Measurements from ENCODE around the gene DENND4B.
"Not testable (repeated sequence)": the region's sequence is repeated elsewhere in the genome, so short reads cannot be mapped to it uniquely, and the experiment has no call there.

DENND4B gene

GRCh38 chr1:153922972-153923925 is 23.3 kb downstream of the DENND4B start, which contains the start of gene GATAD2B:
GATAD2B (minus strand) TSS chr1:153922972; CDS start chr1:153828347, 94,625 bp downstream.
- DNase-seq (ENCODE audit: low read depth) = peak; percentile 96

GRCh38 chr1:153922076-153922971 is 24.2 kb downstream of the DENND4B start:
- DNase-seq (ENCODE audit: low read depth) = peak; percentile 51

GRCh38 chr1:153921803-153922075 is 24.8 kb downstream of the DENND4B start:
- no peak for DNase-seq (ENCODE audit: low read depth)

GRCh38 chr1:153921080-153921802 is 25.3 kb downstream of the DENND4B start:
- DNase-seq (ENCODE audit: low read depth) = no peak

- DNase-seq (ENCODE audit: low read depth) = no peak
Observed at GRCh38 chr1:153919876-153920852, 26.4 kb downstream of the DENND4B start.

- no peak for DNase-seq (ENCODE audit: low read depth)
Observed at GRCh38 chr1:153916297-153916696, 30.2 kb downstream of the DENND4B start.

GRCh38 chr1:153912349-153912748 is 34.2 kb downstream of the DENND4B start:
- DNase-seq (ENCODE audit: low read depth) = no peak

GRCh38 chr1:153910560-153910959 is 36.0 kb downstream of the DENND4B start:
- not testable (repeated sequence) for DNase-seq (ENCODE audit: low read depth)

- no peak for DNase-seq (ENCODE audit: low read depth)
Observed at GRCh38 chr1:153908071-153908470, 38.4 kb downstream of the DENND4B start.

- no peak for DNase-seq (ENCODE audit: low read depth)
Observed at GRCh38 chr1:153907134-153907533, 39.4 kb downstream of the DENND4B start.

GRCh38 chr1:153906396-153906795 is 40.1 kb downstream of the DENND4B start:
- DNase-seq (ENCODE audit: low read depth) = no peak

- DNase-seq (ENCODE audit: low read depth) = not testable (repeated sequence)
Observed at GRCh38 chr1:153905908-153906307, 40.6 kb downstream of the DENND4B start.

GRCh38 chr1:153903841-153904455 is 42.6 kb downstream of the DENND4B start:
- DNase-seq (ENCODE audit: low read depth) = no peak

GRCh38 chr1:153899509-153899908 is 47.0 kb downstream of the DENND4B start:
- DNase-seq (ENCODE audit: low read depth) = no peak

GRCh38 chr1:153895866-153896265 is 50.7 kb downstream of the DENND4B start:
- DNase-seq (ENCODE audit: low read depth) = not testable (repeated sequence)

- DNase-seq (ENCODE audit: low read depth) = not testable (repeated sequence)
Observed at GRCh38 chr1:153891042-153891441, 55.5 kb downstream of the DENND4B start.

GRCh38 chr1:153888533-153888932 is 58.0 kb downstream of the DENND4B start:
- DNase-seq (ENCODE audit: low read depth) = no peak

- DNase-seq (ENCODE audit: low read depth) = no peak
Observed at GRCh38 chr1:153886127-153886526, 60.4 kb downstream of the DENND4B start.

GRCh38 chr1:153883223-153883622 is 63.3 kb downstream of the DENND4B start:
- DNase-seq (ENCODE audit: low read depth) = no peak

GRCh38 chr1:153882296-153882912 is 64.1 kb downstream of the DENND4B start:
- no peak for DNase-seq (ENCODE audit: low read depth)

All from stimulated activated CD8-positive, alpha-beta memory T cell treated with anti-CD3 and anti-CD28 coated beads, Interleukin-4, amount 100 ng/mL, for 24 hours (primary cell).